Upper lobe of left lung (tissue), 4 donors: Measurements from ENCODE around the gene DNAAF9.

Experiments used
- CTCF ChIP-seq, 6 experiments: fragments of 450-650 bp in 4 of 6; fragments of 200-600 bp in 2 of 6; sonication (generic) in 2 of 6; IDR thresholded peaks; one replicate each; pipeline ENCODE4 v1.5.1; 2016 to 2019; ENCODE audit warnings: antibody characterized with exemption in 6 of 6
- POLR2A ChIP-seq, 4 donors: fragments of 450-650 bp; IDR thresholded peaks; one replicate each; pipeline ENCODE4 v1.5.1; 2016 to 2017; ENCODE audit warnings: antibody characterized with exemption in 4 of 4, mild to moderate bottlenecking in 2 of 4
- POLR2AphosphoS5 ChIP-seq, 2 donors: sonication (generic); formaldehyde crosslinking; IDR thresholded peaks; one replicate each; pipeline ENCODE4 v1.5.1; 2017; ENCODE audit warnings: antibody characterized with exemption in 2 of 2

- no peak for TF ChIP-seq POLR2A (IDR thresholded peaks at IDR 0.05)
- no peak for TF ChIP-seq CTCF (IDR thresholded peaks at IDR 0.05)
- no peak for TF ChIP-seq POLR2AphosphoS5 (IDR thresholded peaks at IDR 0.05)
Observed at GRCh38 chr20:3432844-3433243, 25.4 kb upstream of the DNAAF9 start.
